Endodermal cell (in vitro differentiated cells): ENCODE results near the gene MAPK8IP3. TPM values are rescaled to one million over a fixed set of nuclear protein-coding genes. Genes with fewer than 3 reads are reported as not detected.
A peak's percentile ranks its signal among the peaks of the same experiment; 100 is the strongest.

Experiments
- DNase-seq: peaks from one replicate; pipeline ENCODE4 v3.0.0-alpha.2; 2017
- H3K27ac ChIP-seq: 2 replicates; pipeline ENCODE4 v1.5.1; 2013; ENCODE audit warnings: mild to moderate bottlenecking, low read depth, low read length, moderate library complexity
- H3K27me3 ChIP-seq: 2 replicates; pipeline ENCODE4 v1.6.1; 2013; ENCODE audit warnings: mild to moderate bottlenecking, low read length, moderate library complexity; ENCODE audit not compliant: insufficient read depth, control insufficient read depth, poor library complexity, severe bottlenecking
- H3K36me3 ChIP-seq: 2 replicates; pipeline ENCODE4 v1.7.0; 2013; ENCODE audit warnings: mild to moderate bottlenecking, low read length, moderate library complexity; ENCODE audit not compliant: control insufficient read depth, insufficient read depth
- H3K4me1 ChIP-seq: one replicate; pipeline ENCODE4 v1.7.0; 2013; ENCODE audit warnings: low read length; ENCODE audit not compliant: control insufficient read depth, insufficient read depth
- H3K4me3 ChIP-seq: 2 replicates; pipeline ENCODE4 v1.5.1; 2013; ENCODE audit warnings: mild to moderate bottlenecking, low read length, moderate library complexity
- H3K9ac ChIP-seq: 2 replicates; pipeline ENCODE4 v1.6.1; 2013; ENCODE audit warnings: mild to moderate bottlenecking, low read length, moderate library complexity; ENCODE audit not compliant: poor library complexity, severe bottlenecking; ENCODE audit errors: extremely low read depth
- H3K9me3 ChIP-seq: 2 replicates; pipeline ENCODE4 v1.6.1; 2013; ENCODE audit warnings: mild to moderate bottlenecking, low read length, moderate library complexity; ENCODE audit not compliant: control insufficient read depth
- H3K27ac Mint-ChIP-seq: 2 replicates; pipeline ENCODE4 v1.8.0; 2020; ENCODE audit warnings: mixed read lengths
- H3K27me3 Mint-ChIP-seq: 2 replicates; pipeline ENCODE4 v1.8.0; 2021; ENCODE audit warnings: mild to moderate bottlenecking, mixed read lengths; ENCODE audit not compliant: insufficient read depth
- H3K36me3 Mint-ChIP-seq: 2 replicates; pipeline ENCODE4 v1.8.0; 2020; ENCODE audit warnings: low read depth, mixed read lengths
- H3K4me1 Mint-ChIP-seq: 2 replicates; pipeline ENCODE4 v1.8.0; 2020; ENCODE audit warnings: mixed read lengths
- H3K4me3 Mint-ChIP-seq: 2 replicates; pipeline ENCODE4 v1.8.0; 2020; ENCODE audit warnings: mild to moderate bottlenecking, moderate library complexity, mixed read lengths
- H3K9me3 Mint-ChIP-seq: 2 replicates; pipeline ENCODE4 v1.8.0; 2020; ENCODE audit warnings: mild to moderate bottlenecking, mixed read lengths
- WGBS, 2 experiments: methylation state at CpG; one replicate each; pipeline versions ENCODE4 v1.1.5 to v1.1.7; 2013; ENCODE audit warnings: missing lambda C conversion rate in 2 of 2, mixed read lengths in 1 of 2; ENCODE audit not compliant: insufficient coverage in 1 of 2, insufficient read length in 1 of 2; 5-methylcytosine and 5-hydroxymethylcytosine counted together
- long read RNA-seq, 4 experiments: library from polyadenylated mRNA in 2 of 4; library from RNA in 1 of 4; library from capped mRNA in 1 of 4; stranded (forward) in 3 of 4; unstranded in 1 of 4; transcript quantifications; one replicate each; pipeline ENCODE4 v2.0.0, GENCODE V29; 2020 to 2021; ENCODE audit warnings: inconsistent platforms in 1 of 4
- polyA plus RNA-seq, 2 experiments: library from polyadenylated mRNA; stranded (reverse); fragments of 50-300 nt; gene quantifications; one replicate each; pipeline ENCODE4 v1.2.3, GENCODE V29; 2013
- total RNA-seq, 2 donors: library from RNA; stranded (reverse); fragmentation: NEBNext Ultra II Directional in 1 of 2; extraction: Animal tissue kit (Norgen Biotek cat#: 25700) in 1 of 2; gene quantifications; 2 replicates in 1 of 2; 3 replicates in 1 of 2; pipeline ENCODE4 v1.2.1, GENCODE V29; 2021
- TF ChIP-seq, protein P1 (sequence below): fragments of 200-600 bp; sonication (generic); conservative IDR thresholded peaks from 2 replicates; pipeline ENCODE4 v1.5.0; 2021; ENCODE audit warnings: antibody characterized with exemption, mild to moderate bottlenecking

Gene MAPK8IP3, protein sequence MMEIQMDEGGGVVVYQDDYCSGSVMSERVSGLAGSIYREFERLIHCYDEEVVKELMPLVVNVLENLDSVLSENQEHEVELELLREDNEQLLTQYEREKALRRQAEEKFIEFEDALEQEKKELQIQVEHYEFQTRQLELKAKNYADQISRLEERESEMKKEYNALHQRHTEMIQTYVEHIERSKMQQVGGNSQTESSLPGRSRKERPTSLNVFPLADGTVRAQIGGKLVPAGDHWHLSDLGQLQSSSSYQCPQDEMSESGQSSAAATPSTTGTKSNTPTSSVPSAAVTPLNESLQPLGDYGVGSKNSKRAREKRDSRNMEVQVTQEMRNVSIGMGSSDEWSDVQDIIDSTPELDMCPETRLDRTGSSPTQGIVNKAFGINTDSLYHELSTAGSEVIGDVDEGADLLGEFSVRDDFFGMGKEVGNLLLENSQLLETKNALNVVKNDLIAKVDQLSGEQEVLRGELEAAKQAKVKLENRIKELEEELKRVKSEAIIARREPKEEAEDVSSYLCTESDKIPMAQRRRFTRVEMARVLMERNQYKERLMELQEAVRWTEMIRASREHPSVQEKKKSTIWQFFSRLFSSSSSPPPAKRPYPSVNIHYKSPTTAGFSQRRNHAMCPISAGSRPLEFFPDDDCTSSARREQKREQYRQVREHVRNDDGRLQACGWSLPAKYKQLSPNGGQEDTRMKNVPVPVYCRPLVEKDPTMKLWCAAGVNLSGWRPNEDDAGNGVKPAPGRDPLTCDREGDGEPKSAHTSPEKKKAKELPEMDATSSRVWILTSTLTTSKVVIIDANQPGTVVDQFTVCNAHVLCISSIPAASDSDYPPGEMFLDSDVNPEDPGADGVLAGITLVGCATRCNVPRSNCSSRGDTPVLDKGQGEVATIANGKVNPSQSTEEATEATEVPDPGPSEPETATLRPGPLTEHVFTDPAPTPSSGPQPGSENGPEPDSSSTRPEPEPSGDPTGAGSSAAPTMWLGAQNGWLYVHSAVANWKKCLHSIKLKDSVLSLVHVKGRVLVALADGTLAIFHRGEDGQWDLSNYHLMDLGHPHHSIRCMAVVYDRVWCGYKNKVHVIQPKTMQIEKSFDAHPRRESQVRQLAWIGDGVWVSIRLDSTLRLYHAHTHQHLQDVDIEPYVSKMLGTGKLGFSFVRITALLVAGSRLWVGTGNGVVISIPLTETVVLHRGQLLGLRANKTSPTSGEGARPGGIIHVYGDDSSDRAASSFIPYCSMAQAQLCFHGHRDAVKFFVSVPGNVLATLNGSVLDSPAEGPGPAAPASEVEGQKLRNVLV (N-terminal part only)
- total RNA-seq, result 10 to 100 TPM; 76.0 to 84.0 TPM
- polyA plus RNA-seq (2013, experiment 1 of 2), result 72.9 TPM
- polyA plus RNA-seq (2013, experiment 2 of 2), result 64.3 TPM
- long read RNA-seq, experiment 1, partial matches to known transcripts, result 10 of 12 reads
- long read RNA-seq, experiment 1, other reads (novel, unspliced or antisense), result 2 of 12 reads
- long read RNA-seq, experiment 2, partial matches to known transcripts, result 35 of 40 reads
- long read RNA-seq, experiment 2, other reads (novel, unspliced or antisense), result 4 of 40 reads
- long read RNA-seq, experiment 3, partial matches to known transcripts, result 10 of 11 reads
- long read RNA-seq, experiment 3, other reads (novel, unspliced or antisense), result 1 of 11 reads
- long read RNA-seq, experiment 4, partial matches to known transcripts, result 2 of 5 reads
- long read RNA-seq, experiment 4, other reads (novel, unspliced or antisense), result 3 of 5 reads

DNA sequence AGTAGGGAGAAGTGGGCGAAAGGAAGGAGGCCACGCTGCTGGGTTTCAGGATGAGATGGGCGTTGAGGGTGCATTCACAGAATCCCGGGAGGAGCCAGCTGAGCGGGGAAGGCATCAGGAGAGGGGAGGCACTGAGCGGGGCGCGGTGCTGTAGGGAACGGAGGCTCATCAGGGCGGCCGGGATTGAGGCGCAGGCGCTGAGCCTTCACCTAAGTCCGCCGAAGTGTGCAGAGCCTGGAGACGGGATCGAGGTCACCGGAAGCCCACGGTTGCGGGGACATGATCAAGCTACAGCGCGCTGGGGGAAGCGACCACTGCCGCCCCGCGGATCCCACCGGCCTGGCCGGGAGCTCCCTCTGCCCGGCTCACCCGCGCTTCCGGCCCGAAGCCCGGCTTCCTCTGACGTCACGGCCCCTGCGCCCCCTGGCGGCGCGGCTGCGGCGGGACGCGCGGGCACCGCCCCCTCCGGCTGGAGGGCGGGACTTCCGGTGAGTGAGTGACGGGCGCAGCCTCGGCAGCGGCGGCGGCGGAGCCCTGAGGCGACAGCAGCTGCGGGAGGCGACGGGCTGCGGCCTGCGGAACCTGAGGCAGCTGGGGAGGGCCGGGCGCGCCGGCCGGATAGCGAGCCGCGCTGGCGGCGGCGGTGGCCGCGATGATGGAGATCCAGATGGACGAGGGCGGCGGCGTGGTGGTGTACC is at the start of gene MAPK8IP3:
Gene MAPK8IP3 (plus strand): TSS at position 508 of the 698 bp plus-strand sequence. CDS start 145 bp downstream, at position 653.
- Mint-ChIP-seq H3K27me3 (no peaks in the 10 kb centered on the region), H3K36me3 (peaks cover 27% of the 10 kb centered on the region), H3K27ac (peak within 1 kb of the TSS; percentile 96), H3K4me1 (peaks cover 10% of the 10 kb centered on the region), H3K9me3 (no peaks in the 10 kb centered on the region), H3K4me3 (peak within 1 kb of the TSS; percentile 86)
- Histone ChIP-seq H3K9ac (peak within 1 kb of the TSS; percentile 88), H3K27ac (peak within 1 kb of the TSS; percentile 86), H3K9me3 (no peaks in the 10 kb centered on the region), H3K36me3 (peaks cover 34% of the 10 kb centered on the region), H3K4me1 (no peaks in the 10 kb centered on the region), H3K4me3 (peak within 1 kb of the TSS; percentile 89), H3K27me3 (no peaks in the 10 kb centered on the region)
- TF ChIP-seq, protein P1, sequence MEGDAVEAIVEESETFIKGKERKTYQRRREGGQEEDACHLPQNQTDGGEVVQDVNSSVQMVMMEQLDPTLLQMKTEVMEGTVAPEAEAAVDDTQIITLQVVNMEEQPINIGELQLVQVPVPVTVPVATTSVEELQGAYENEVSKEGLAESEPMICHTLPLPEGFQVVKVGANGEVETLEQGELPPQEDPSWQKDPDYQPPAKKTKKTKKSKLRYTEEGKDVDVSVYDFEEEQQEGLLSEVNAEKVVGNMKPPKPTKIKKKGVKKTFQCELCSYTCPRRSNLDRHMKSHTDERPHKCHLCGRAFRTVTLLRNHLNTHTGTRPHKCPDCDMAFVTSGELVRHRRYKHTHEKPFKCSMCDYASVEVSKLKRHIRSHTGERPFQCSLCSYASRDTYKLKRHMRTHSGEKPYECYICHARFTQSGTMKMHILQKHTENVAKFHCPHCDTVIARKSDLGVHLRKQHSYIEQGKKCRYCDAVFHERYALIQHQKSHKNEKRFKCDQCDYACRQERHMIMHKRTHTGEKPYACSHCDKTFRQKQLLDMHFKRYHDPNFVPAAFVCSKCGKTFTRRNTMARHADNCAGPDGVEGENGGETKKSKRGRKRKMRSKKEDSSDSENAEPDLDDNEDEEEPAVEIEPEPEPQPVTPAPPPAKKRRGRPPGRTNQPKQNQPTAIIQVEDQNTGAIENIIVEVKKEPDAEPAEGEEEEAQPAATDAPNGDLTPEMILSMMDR, result peak; percentile 96
- peak; percentile 98 for DNase-seq
- WGBS, 2 experiments, result 0 to 1% methylated on average over 24 to 79 of the region's 79 CpGs

DNA sequence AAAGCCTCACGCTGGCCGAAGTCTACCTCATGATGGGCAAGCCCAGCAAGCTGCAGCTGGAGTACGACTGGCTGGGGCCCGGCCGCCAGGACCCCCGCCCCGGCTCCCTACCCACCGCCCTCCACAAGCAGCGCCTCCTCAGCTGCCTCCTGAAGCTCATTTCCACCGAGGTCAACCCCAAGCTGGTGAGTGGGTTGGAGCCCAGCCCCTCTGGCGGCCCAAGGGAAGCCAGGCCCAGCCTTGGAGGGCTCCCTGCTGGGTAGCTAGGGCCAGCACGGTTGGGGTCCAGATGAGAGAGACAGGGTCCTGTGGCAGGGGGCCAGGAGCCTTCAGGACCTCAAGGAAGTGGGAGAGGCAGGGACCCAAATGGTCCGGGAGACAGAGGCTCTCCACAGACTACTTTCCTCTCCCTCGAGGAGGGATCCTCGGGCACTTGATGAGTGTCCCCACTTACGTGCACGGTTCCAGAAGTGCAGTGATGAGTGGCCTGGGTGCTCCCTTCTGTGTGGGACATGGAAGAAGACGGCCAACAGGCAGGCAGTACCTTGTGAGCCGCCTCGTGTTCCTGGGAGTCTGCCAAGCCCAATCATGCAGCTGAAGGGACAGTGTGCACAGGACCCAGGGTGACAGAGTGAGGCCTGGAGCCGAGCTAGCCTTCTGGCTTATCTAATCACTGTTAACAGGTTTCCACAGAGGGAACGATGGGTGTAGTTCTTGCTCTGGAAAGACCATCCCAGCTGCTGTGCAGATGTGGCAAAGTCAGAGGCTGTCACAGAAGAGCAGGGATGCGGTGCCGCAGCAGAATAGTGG is 49.0 kb upstream of the MAPK8IP3 start:
- H3K9me3 ChIP-seq, result no peaks in the 10 kb centered on the region
- no peaks in the 10 kb centered on the region for H3K9me3 Mint-ChIP-seq
- WGBS, 2 experiments, result 89 to 93% methylated on average over 11 to 24 of the region's 24 CpGs
- H3K27ac ChIP-seq, result no peak overlapping the region
- no peak overlapping the region for H3K9ac ChIP-seq
- no peaks in the 10 kb centered on the region for H3K27me3 ChIP-seq
- no peaks in the 10 kb centered on the region for H3K4me1 Mint-ChIP-seq
- H3K4me3 ChIP-seq, result no peak overlapping the region
- no peak overlapping the region for H3K27ac Mint-ChIP-seq
- peaks cover 60% of the 10 kb centered on the region for H3K36me3 Mint-ChIP-seq
- H3K4me3 Mint-ChIP-seq, result no peak overlapping the region
- TF ChIP-seq, protein P1, result no peak
- no peak for DNase-seq
- no peaks in the 10 kb centered on the region for H3K27me3 Mint-ChIP-seq
- H3K36me3 ChIP-seq, result peaks cover 71% of the 10 kb centered on the region
- H3K4me1 ChIP-seq, result no peaks in the 10 kb centered on the region
